ENCODE data around the gene PRDX3. TPM values are rescaled to one million over a fixed set of nuclear protein-coding genes. Genes with fewer than 3 reads are reported as not detected.

The PRDX3 gene
- total RNA-seq (2022; extraction: Qiagen RNA extraction), result 271 to 335 TPM (median 310 TPM) in 5 replicates

DNA sequence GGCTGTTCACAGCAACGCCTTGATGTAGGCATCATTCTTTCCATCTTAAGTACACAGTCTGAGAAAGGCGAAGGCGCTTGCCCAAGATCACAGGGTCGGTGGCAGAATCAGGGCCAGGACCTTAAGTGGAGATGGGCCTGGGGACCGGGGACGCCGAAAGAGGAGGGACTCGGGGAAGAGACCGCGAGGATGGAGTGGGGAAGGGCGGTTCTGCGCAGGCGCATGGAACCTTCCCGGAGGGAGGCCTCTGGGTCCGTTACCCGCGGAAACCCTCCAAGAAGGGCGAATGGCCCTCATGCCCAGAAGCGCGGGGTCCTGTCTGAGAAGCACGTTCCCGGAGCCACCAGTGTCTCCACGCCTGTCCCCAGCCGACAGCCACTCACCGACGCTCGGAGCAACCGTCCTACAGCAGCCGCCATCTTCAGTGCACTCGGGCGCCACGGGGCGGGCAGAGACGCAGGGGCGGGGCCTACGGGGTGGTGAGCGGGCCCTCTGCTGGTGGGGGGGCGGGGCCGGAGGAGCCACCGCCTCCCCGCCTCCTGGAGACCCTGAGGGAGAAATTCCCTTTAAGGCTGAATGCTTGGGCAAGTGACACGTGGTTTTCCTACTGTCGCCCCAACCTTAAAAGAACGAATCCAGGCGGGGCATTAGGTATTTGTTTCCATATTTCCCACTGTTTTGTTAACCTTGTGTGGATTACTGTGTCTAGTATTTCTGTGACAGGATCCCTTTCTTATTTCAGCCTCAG, at the start of gene PRDX3:
Gene PRDX3 (minus strand): TSS at position 441 of the 748 bp plus-strand sequence. CDS start 22 bp downstream, at position 419.

DNA sequence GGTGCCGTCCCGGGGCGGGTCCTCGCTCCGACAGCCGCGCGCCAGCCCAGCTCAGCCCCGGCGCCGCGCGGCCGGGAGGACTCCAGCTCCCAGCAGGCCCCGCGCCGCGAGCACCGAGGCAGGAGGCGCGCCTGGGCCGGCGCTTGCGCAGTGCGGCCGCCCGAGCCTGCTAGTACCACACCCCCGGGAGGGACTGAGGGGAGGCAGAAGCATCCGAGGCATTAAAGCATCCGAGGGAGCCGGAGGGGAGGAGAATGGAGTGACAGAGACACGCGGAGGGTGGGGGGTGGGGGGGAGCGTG, 28.7 kb upstream of the PRDX3 start, which contains the start of gene GRK5:
Gene GRK5 (plus strand): TSS at position 206 of the 301 bp plus-strand sequence. CDS start 347 bp downstream, outside the sequence.

DNA sequence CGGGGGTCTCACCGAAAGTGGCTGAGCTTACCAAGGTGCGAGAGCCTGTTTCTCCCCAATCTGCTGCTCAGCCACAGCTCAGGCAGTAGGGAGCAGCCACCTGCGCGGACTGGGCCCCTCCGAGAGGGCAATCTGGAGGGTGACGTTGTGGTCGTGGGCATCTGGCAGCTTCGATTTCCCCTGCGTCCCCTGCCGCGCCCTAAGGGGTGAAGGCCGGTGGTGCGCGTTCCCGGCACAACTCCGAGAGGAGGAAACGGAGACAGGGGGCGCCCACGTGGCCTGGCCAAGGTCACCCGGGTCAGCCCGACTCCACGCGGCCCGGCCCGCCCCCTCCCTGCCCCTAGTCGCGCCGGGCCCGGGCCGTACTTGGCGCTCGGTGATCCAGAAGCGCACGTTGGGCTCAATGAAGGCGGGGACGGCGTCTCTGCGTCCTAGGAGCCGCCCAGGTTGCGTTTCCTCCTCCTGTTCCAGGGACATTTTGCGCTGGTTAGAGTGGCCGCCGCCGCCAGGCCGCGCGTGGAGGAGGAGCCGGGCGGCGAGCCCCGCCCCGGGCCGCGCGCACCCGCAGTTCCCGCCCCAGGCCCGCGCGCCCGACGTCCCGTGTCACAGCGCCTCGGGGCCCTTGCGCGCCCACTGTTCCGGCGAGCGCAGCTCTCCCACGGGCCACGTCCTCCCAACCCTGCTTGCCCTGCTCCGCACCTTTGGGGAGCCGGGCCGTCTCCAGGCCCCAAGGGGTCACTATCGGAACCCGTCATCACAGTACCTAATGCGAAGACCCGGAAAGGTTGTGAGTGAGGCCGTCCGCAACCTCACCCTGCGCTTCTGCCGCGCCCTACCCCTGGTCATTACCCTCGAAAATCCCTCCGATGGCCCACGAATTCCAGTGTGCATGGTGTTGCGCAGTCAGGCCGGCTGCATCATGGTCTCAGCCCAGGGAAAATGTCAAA, 13.2 kb downstream of the PRDX3 start, which contains the start of gene SFXN4:
Gene SFXN4 (minus strand): TSS at position 544 of the 947 bp plus-strand sequence. CDS start 67 bp downstream, at position 477.

Other genes starting within 250 kb of the PRDX3 start
- 2.2 to 3.6 TPM (median 3.3 TPM) in 5 replicates for gene NANOS1, start 149.1 kb downstream of the PRDX3 start, total RNA-seq (2022; extraction: Qiagen RNA extraction)
- gene EIF3A, start 98.0 kb downstream of the PRDX3 start, total RNA-seq (2022; extraction: Qiagen RNA extraction), result 120 to 140 TPM (median 131 TPM) in 5 replicates
- 48.9 to 59.0 TPM (median 57.9 TPM) in 5 replicates for gene DENND10, start 74.7 kb downstream of the PRDX3 start, total RNA-seq (2022; extraction: Qiagen RNA extraction)
- gene SFXN4, start 13.1 kb downstream of the PRDX3 start, total RNA-seq (2022; extraction: Qiagen RNA extraction), result 45.8 to 50.5 TPM (median 46.3 TPM) in 5 replicates
- gene GRK5, start 28.8 kb upstream of the PRDX3 start, total RNA-seq (2022; extraction: Qiagen RNA extraction), result 7.8 to 9.9 TPM (median 9.2 TPM) in 5 replicates